ENCODE data around the gene NTRK3. TPM values are rescaled to one million over a fixed set of nuclear protein-coding genes. Genes with fewer than 3 reads are reported as not detected.

The NTRK3 gene
- total RNA-seq, 1 experiment from 2014 or later = not detected

GRCh38 chr15:88048237-88048636, 208.3 kb downstream of the NTRK3 start:
- intact Hi-C loops (cut with micrococcal nuclease; ENCODE audit: unreplicated experiment) = no loop called here
- Mint-ChIP-seq H3K27me3 (ENCODE audit: unreplicated experiment) (no peaks in the 10 kb centered on the region), H3K27ac (ENCODE audit: unreplicated experiment) (no peak overlapping the region), H3K4me3 (ENCODE audit: low read depth, unreplicated experiment) (no peak overlapping the region), H3K4me1 (ENCODE audit: low read depth, unreplicated experiment) (no peaks in the 10 kb centered on the region), H3K9me3 (ENCODE audit: low read depth, unreplicated experiment) (peaks cover 9% of the 10 kb centered on the region), H3K36me3 (ENCODE audit: insufficient read depth, unreplicated experiment) (no peaks in the 10 kb centered on the region)
- no peak for DNase-seq
- no peak for TF ChIP-seq CTCF (IDR thresholded peaks at IDR 0.05; ENCODE audit: unreplicated experiment)
- no TSS peak for BruUV-seq (replicated peaks)
- CTCF ChIA-PET = no interaction called here

GRCh38 chr15:88046576-88047129, 209.9 kb downstream of the NTRK3 start:
- H3K36me3 Mint-ChIP-seq (ENCODE audit: insufficient read depth, unreplicated experiment) = no peaks in the 10 kb centered on the region
- H3K4me1 Mint-ChIP-seq (ENCODE audit: low read depth, unreplicated experiment) = no peaks in the 10 kb centered on the region

GRCh38 chr15:88043396-88043795, 213.1 kb downstream of the NTRK3 start:
- no peaks in the 10 kb centered on the region for H3K36me3 Mint-ChIP-seq (ENCODE audit: insufficient read depth, unreplicated experiment)
- no TSS peak for BruUV-seq (replicated peaks)

More at GRCh38 chr15:88046576-88047129, 209.9 kb downstream of the NTRK3 start:
- intact Hi-C loops (cut with micrococcal nuclease; ENCODE audit: unreplicated experiment) = no loop called here
- BruUV-seq (replicated peaks) = no TSS peak
- Mint-ChIP-seq H3K4me3 (ENCODE audit: low read depth, unreplicated experiment) (no peak overlapping the region), H3K27ac (ENCODE audit: unreplicated experiment) (no peak overlapping the region), H3K27me3 (ENCODE audit: unreplicated experiment) (no peaks in the 10 kb centered on the region), H3K9me3 (ENCODE audit: low read depth, unreplicated experiment) (peaks cover 9% of the 10 kb centered on the region)
- CTCF ChIA-PET = no interaction called here
- no peak for DNase-seq
- no peak for TF ChIP-seq CTCF (IDR thresholded peaks at IDR 0.05; ENCODE audit: unreplicated experiment)

GRCh38 chr15:88042047-88042446, 214.5 kb downstream of the NTRK3 start:
- DNase-seq = no peak
- Mint-ChIP-seq H3K27ac (ENCODE audit: unreplicated experiment) (no peak overlapping the region), H3K4me1 (ENCODE audit: low read depth, unreplicated experiment) (no peaks in the 10 kb centered on the region), H3K4me3 (ENCODE audit: low read depth, unreplicated experiment) (no peak overlapping the region), H3K27me3 (ENCODE audit: unreplicated experiment) (peaks cover 5% of the 10 kb centered on the region), H3K9me3 (ENCODE audit: low read depth, unreplicated experiment) (peaks cover 5% of the 10 kb centered on the region), H3K36me3 (ENCODE audit: insufficient read depth, unreplicated experiment) (no peaks in the 10 kb centered on the region)
- no peak for TF ChIP-seq CTCF (IDR thresholded peaks at IDR 0.05; ENCODE audit: unreplicated experiment)
- CTCF ChIA-PET = no interaction called here
- intact Hi-C loops (cut with micrococcal nuclease; ENCODE audit: unreplicated experiment) = no loop called here
- no TSS peak for BruUV-seq (replicated peaks)

More at GRCh38 chr15:88043396-88043795, 213.1 kb downstream of the NTRK3 start:
- H3K27me3 Mint-ChIP-seq (ENCODE audit: unreplicated experiment) = no peaks in the 10 kb centered on the region
- intact Hi-C loops (cut with micrococcal nuclease; ENCODE audit: unreplicated experiment) = no loop called here
- no peak overlapping the region for H3K4me3 Mint-ChIP-seq (ENCODE audit: low read depth, unreplicated experiment)
- TF ChIP-seq CTCF (IDR thresholded peaks at IDR 0.05; ENCODE audit: unreplicated experiment) = no peak
- CTCF ChIA-PET = no interaction called here
- no peaks in the 10 kb centered on the region for H3K4me1 Mint-ChIP-seq (ENCODE audit: low read depth, unreplicated experiment)
- DNase-seq = no peak
- H3K9me3 Mint-ChIP-seq (ENCODE audit: low read depth, unreplicated experiment) = peaks cover 5% of the 10 kb centered on the region
- H3K27ac Mint-ChIP-seq (ENCODE audit: unreplicated experiment) = no peak overlapping the region
